HCT116 (cell line): ENCODE results near the gene FAAP100. TPM values are rescaled to one million over a fixed set of nuclear protein-coding genes. Genes with fewer than 3 reads are reported as not detected.

ENCODE experiments used
- ATAC-seq: fragments of 200-7000 bp; cut with Tn5 transposase; 2 replicates; pipeline ENCODE4 v1.9.1; 2020; ENCODE audit warnings: mild to moderate bottlenecking, moderate library complexity
- BruUV-seq: library from RNA; stranded (reverse); fragments of 400-500 nt; replicated peaks from 2 replicates; lab custom pipeline; 2021; lab: Mats Ljungman, UMichigan
- CTCF ChIA-PET: fragments of 300-600 bp; sonication (Branson Sonifier 250); formaldehyde crosslinking; loops from one replicate; lab custom pipeline; 2021; ENCODE audit warnings: antibody characterized with exemption; lab: Charles Lee
- POLR2A ChIA-PET: fragments of 300-600, 350-600 bp; sonication (Branson Sonifier 250); formaldehyde crosslinking; loops from one replicate; lab custom pipeline; 2021; ENCODE audit warnings: antibody characterized with exemption; lab: Charles Lee
- RAD21 ChIA-PET, 2 experiments: fragments of 300-600 bp; sonication (Branson Sonifier 250); formaldehyde crosslinking; loops; one replicate each; lab custom pipeline; 2023; ENCODE audit warnings: low total read pairs in 2 of 2; ENCODE audit not compliant: uncharacterized antibody in 2 of 2, unreplicated experiment in 2 of 2, low non-redundant PET in 1 of 2; lab: Charles Lee
- DNase-seq: peaks from one replicate; pipeline ENCODE4 v3.0.0-alpha.2; 2010; ENCODE audit warnings: low read depth, low spot score
- H2AFZ ChIP-seq: fragments of 200-600 bp; shearing (Covaris generic), sonication (generic); 2 replicates; pipeline ENCODE4 v1.6.1; 2017; ENCODE audit warnings: low read depth, mixed run types, mixed read lengths, antibody characterized with exemption, low read length; ENCODE audit not compliant: poor library complexity, severe bottlenecking
- H3K27ac ChIP-seq: 2 replicates; pipeline ENCODE4 v1.5.1; 2012; ENCODE audit warnings: low read depth, low read length
- H3K27me3 ChIP-seq: fragments of 200-600 bp; sonication (generic); 2 replicates; pipeline ENCODE4 v1.6.1; 2016; ENCODE audit warnings: mixed run types, low read length, mixed read lengths; ENCODE audit not compliant: insufficient read depth
- H3K36me3 ChIP-seq, 2 experiments: fragments of 200-500 bp in 1 of 2; fragments of 200-600 bp in 1 of 2; sonication (Bioruptor generic) in 1 of 2; sonication (generic) in 1 of 2; 2 replicates each; pipeline versions ENCODE4 v1.5.1 to v1.6.1; 2014 to 2016; ENCODE audit warnings: low read length in 2 of 2, inconsistent platforms in 1 of 2, mixed read lengths in 1 of 2, mixed run types in 1 of 2; ENCODE audit not compliant: insufficient read depth in 2 of 2, control insufficient read depth in 1 of 2
- H3K4me1 ChIP-seq, 2 experiments: fragments of 200-600 bp in 1 of 2; sonication (generic) in 1 of 2; 2 replicates each; pipeline versions ENCODE4 v1.5.1 to v1.6.1; 2012 to 2017; ENCODE audit warnings: low read length in 2 of 2, inconsistent platforms in 1 of 2, mild to moderate bottlenecking in 1 of 2, mixed read lengths in 1 of 2, mixed run types in 1 of 2, moderate library complexity in 1 of 2; ENCODE audit not compliant: insufficient read depth in 2 of 2, control insufficient read depth in 1 of 2
- H3K4me2 ChIP-seq: fragments of 200-600 bp; sonication (generic); 2 replicates; pipeline ENCODE4 v1.6.1; 2017; ENCODE audit warnings: mixed run types, low read length, mixed read lengths
- H3K4me3 ChIP-seq, 2 experiments: fragments of 200-600 bp in 1 of 2; sonication (generic) in 1 of 2; replicated peaks in 1 of 2; 2 replicates each; pipeline ENCODE4 v1.5.1; 2011 to 2016; ENCODE audit warnings: low read length in 2 of 2, control low read depth in 1 of 2, low read depth in 1 of 2, mild to moderate bottlenecking in 1 of 2, mixed read lengths in 1 of 2, mixed run types in 1 of 2
- H3K79me2 ChIP-seq: fragments of 200-600 bp; sonication (generic); 2 replicates; pipeline ENCODE4 v1.6.1; 2017; ENCODE audit warnings: mild to moderate bottlenecking, mixed run types, low read length, moderate library complexity, mixed read lengths; ENCODE audit not compliant: insufficient read depth
- H3K9ac ChIP-seq: fragments of 200-600 bp; sonication (generic); 2 replicates; pipeline ENCODE4 v1.6.1; 2016; ENCODE audit warnings: low read length, mixed read lengths
- H3K9me2 ChIP-seq: fragments of 200-600 bp; sonication (generic), shearing (Covaris generic); 2 replicates; pipeline ENCODE4 v1.6.1; 2017; ENCODE audit warnings: mixed run types, mild to moderate bottlenecking, moderate library complexity; ENCODE audit not compliant: insufficient read depth
- H3K9me3 ChIP-seq, 2 experiments: fragments of 200-500 bp in 1 of 2; fragments of 200-600 bp in 1 of 2; sonication (Bioruptor generic) in 1 of 2; sonication (generic) in 1 of 2; 2 replicates each; pipeline ENCODE4 v1.6.1; 2014 to 2017; ENCODE audit warnings: low read length in 2 of 2, mixed read lengths in 2 of 2, inconsistent platforms in 1 of 2, low read depth in 1 of 2, mild to moderate bottlenecking in 1 of 2, mixed run types in 1 of 2, moderate library complexity in 1 of 2; ENCODE audit not compliant: control insufficient read depth in 1 of 2, insufficient read depth in 1 of 2
- H4K20me1 ChIP-seq: fragments of 200-600 bp; sonication (generic), shearing (Covaris generic); 2 replicates; pipeline ENCODE4 v1.6.1; 2017; ENCODE audit warnings: mixed run types, mild to moderate bottlenecking, moderate library complexity; ENCODE audit not compliant: insufficient read depth
- CEBPB ChIP-seq: IDR thresholded peaks from 2 replicates; pipeline ENCODE4 v1.6.1; 2012; ENCODE audit warnings: low read depth
- CTCF ChIP-seq, 3 experiments: fragments of 200-600 bp in 1 of 3; sonication (generic) in 1 of 3; IDR thresholded peaks in 2 of 3; conservative IDR thresholded peaks in 1 of 3; 2 replicates each; pipeline ENCODE4 v1.5.1; 2012 to 2017; ENCODE audit warnings: low read depth in 2 of 3, low read length in 2 of 3, antibody characterized with exemption in 1 of 3, borderline replicate concordance in 1 of 3, control low read depth in 1 of 3, mild to moderate bottlenecking in 1 of 3, mixed read lengths in 1 of 3, mixed run types in 1 of 3, moderate library complexity in 1 of 3; ENCODE audit not compliant: insufficient read depth in 1 of 3
- EGR1 ChIP-seq: IDR thresholded peaks from 2 replicates; pipeline ENCODE4 v1.6.1; 2012; ENCODE audit warnings: low read depth
- EZH2 ChIP-seq: fragments of 200-600 bp; sonication (generic); IDR thresholded peaks from 2 replicates; pipeline ENCODE4 v1.6.1; 2017; ENCODE audit warnings: antibody characterized with exemption, mixed run types
- EZH2phosphoT487 ChIP-seq: fragments of 200-600 bp; IDR thresholded peaks from 2 replicates; pipeline ENCODE4 v1.6.1; 2018; ENCODE audit warnings: antibody characterized with exemption, borderline replicate concordance
- FOSL1 ChIP-seq: IDR thresholded peaks from 2 replicates; pipeline ENCODE4 v1.6.1; 2012; ENCODE audit warnings: low read depth
- JUND ChIP-seq: IDR thresholded peaks from 2 replicates; pipeline ENCODE4 v1.6.1; 2012
- POLR2A ChIP-seq: IDR thresholded peaks from 2 replicates; pipeline ENCODE4 v1.7.0; 2011; ENCODE audit warnings: borderline replicate concordance; ENCODE audit not compliant: insufficient read depth, insufficient read length; ENCODE audit errors: extremely low read depth
- POLR2AphosphoS5 ChIP-seq: IDR thresholded peaks from 2 replicates; pipeline ENCODE4 v1.6.1; 2011; ENCODE audit warnings: mild to moderate bottlenecking, low read depth, low read length, moderate library complexity
- SIN3A ChIP-seq: IDR thresholded peaks from 2 replicates; pipeline ENCODE4 v1.6.1; 2012; ENCODE audit warnings: low read depth
- SP1 ChIP-seq: IDR thresholded peaks from 2 replicates; pipeline ENCODE4 v1.6.1; 2012; ENCODE audit warnings: low read depth
- TCF7L2 ChIP-seq: IDR thresholded peaks from 2 replicates; pipeline ENCODE4 v1.7.0; 2011; ENCODE audit warnings: borderline replicate concordance, inconsistent platforms; ENCODE audit not compliant: insufficient read depth, insufficient read length; ENCODE audit errors: extremely low read depth
- YY1 ChIP-seq: IDR thresholded peaks from 2 replicates; pipeline ENCODE4 v1.6.1; 2011; ENCODE audit warnings: low read length, low read depth, moderate library complexity, mild to moderate bottlenecking; ENCODE audit not compliant: insufficient replicate concordance; ENCODE audit errors: extremely low read depth
- ZFX ChIP-seq: fragments of 450-650 bp; IDR thresholded peaks from 2 replicates; pipeline ENCODE4 v1.6.1; 2017
- ZNF274 ChIP-seq: fragments of 200-500 bp; sonication (Bioruptor generic); IDR thresholded peaks from 2 replicates; pipeline ENCODE4 v1.6.1; 2014; ENCODE audit warnings: mild to moderate bottlenecking, low read depth, low read length, inconsistent platforms
- intact Hi-C: fragments of 100-400 bp; cut with micrococcal nuclease; formaldehyde crosslinking; loops from 2 replicates; pipeline ENCODE4 v1.10.0; 2022
- total RNA-seq: library from RNA; stranded (reverse); gene quantifications from one replicate; pipeline ENCODE4 v1.2.1, GENCODE V29; 2021; ENCODE audit not compliant: unreplicated experiment

Gene FAAP100
- total RNA-seq, 1 experiment from 2014 or later, result 53.4 TPM

DNA sequence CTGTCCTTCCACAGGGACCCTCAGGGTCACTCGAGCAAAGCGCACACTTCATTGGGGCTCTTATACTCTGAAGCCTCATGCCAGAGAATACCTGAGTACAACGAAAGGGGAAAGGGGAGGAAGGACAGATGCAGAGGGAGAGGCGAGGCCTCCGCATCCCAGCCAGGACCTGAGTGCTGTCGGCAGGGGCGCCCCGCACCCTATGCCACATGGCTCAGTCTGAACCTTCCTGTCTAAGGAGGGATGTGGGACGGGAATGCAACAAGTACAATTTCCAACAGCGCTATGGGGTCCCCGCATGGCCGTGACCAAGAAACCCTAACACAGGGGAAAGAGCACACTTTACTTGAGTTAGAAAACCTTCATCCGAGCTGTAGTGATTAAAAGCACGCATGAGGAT, 39.8 kb upstream of the FAAP100 start:
- Histone ChIP-seq H4K20me1 (no peaks in the 10 kb centered on the region), H3K9me3 (no peaks in the 10 kb centered on the region), H3K36me3 (peaks cover 69 to 77% of the 10 kb centered on the region in 2 experiments), H3K4me3 (no peak overlapping the region), H3K4me1 (no peaks in the 10 kb centered on the region), H3K9ac (no peak overlapping the region), H3K79me2 (peaks cover 48% of the 10 kb centered on the region; the same call in 1 of the 2 replicates), H3K27me3 (no peaks in the 10 kb centered on the region), H3K27ac (no peak overlapping the region), H2AFZ (no peak overlapping the region), H3K4me2 (no peak overlapping the region), H3K9me2 (no peaks in the 10 kb centered on the region)
- DNase-seq, result no peak
- no peak for TF ChIP-seq SP1
- TF ChIP-seq POLR2AphosphoS5, result no peak
- TF ChIP-seq EZH2, result no peak
- 0 out of 2 replicates have a peak, but pooled peaks have one; percentile 10 for TF ChIP-seq ZFX
- BruUV-seq, result no TSS peak
- intact Hi-C loops, result no loop called here
- POLR2A ChIA-PET, result no interaction called here
- no peak for ATAC-seq
- CTCF ChIA-PET, result no interaction called here
- RAD21 ChIA-PET, result no interaction called here

GRCh38 chr17:81590121-81590520, 38.0 kb upstream of the FAAP100 start:
- CTCF ChIA-PET, result no interaction called here
- intact Hi-C loops, result no loop called here
- Histone ChIP-seq H3K9ac (no peak overlapping the region), H2AFZ (no peak overlapping the region), H3K9me3 (no peaks in the 10 kb centered on the region), H3K4me3 (no peak overlapping the region), H3K36me3 (peaks cover 71 to 79% of the 10 kb centered on the region in 2 experiments), H3K79me2 (peaks cover 49% of the 10 kb centered on the region; the same call in 1 of the 2 replicates), H3K9me2 (no peaks in the 10 kb centered on the region), H3K27me3 (no peaks in the 10 kb centered on the region), H3K27ac (no peak overlapping the region), H4K20me1 (no peaks in the 10 kb centered on the region), H3K4me2 (no peak overlapping the region), H3K4me1 (no peaks in the 10 kb centered on the region)
- no TSS peak for BruUV-seq
- DNase-seq (no peak), ATAC-seq (peak; percentile 20; the same call in 1 of the 2 replicates)
- RAD21 ChIA-PET, result no interaction called here
- POLR2A ChIA-PET, result no interaction called here
- TF ChIP-seq POLR2A (no peak), EGR1 (no peak), SIN3A (no peak), FOSL1 (no peak), SP1 (no peak), EZH2phosphoT487 (no peak), YY1 (no peak), CEBPB (no peak), JUND (no peak), CTCF (IDR thresholded peaks at IDR 0.05 in 2 of 3, conservative IDR thresholded peaks at IDR 0.05 in 1 of 3; ENCODE audit: borderline replicate concordance in 1 of 3, insufficient read depth in 1 of 3, low read depth in 2 of 3, low read length in 2 of 3) (no peak), TCF7L2 (no peak), ZNF274 (no peak), EZH2 (no peak)
